ENCODE measurements around the gene TRIM17.

Gene TRIM17

DNA sequence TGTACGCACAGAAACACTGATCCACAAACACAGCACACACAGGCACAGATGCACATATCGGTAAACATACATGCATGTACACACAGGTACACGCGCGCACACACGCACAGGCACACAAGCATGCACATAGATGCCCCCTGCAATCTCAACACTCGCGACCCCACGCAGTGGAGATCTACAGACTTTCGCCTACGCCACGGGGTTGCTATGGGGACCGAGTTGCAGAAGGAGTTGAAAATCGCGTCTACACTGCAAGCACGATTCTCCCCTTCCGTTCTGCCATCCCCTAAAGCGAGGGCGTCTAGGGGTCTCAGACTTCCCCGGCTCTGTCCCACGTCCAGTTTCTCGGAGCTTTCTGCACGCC lies 826 bp downstream of the TRIM17 start:
- no peak for DNase-seq

DNA sequence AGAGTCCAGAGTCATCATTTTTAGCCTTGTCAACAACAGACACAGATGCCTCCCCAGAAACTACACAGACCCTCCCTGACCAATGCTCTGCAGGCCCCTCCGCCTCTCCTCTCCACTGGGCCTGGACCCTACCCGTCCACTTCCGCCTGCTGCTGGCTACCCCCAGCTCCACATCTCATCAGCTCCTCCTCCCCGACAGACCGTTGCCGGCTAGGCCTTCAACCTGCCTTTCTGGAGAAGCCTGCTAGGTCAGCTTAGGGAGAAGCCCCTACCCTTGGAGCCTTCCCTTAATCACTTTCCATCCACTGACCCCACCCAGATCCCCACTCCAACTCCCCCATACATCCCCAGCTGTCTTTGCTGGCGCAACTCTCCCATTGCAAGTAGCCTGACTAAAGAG lies 1.4 kb downstream of the TRIM17 start:
- DNase-seq, result no peak

DNA sequence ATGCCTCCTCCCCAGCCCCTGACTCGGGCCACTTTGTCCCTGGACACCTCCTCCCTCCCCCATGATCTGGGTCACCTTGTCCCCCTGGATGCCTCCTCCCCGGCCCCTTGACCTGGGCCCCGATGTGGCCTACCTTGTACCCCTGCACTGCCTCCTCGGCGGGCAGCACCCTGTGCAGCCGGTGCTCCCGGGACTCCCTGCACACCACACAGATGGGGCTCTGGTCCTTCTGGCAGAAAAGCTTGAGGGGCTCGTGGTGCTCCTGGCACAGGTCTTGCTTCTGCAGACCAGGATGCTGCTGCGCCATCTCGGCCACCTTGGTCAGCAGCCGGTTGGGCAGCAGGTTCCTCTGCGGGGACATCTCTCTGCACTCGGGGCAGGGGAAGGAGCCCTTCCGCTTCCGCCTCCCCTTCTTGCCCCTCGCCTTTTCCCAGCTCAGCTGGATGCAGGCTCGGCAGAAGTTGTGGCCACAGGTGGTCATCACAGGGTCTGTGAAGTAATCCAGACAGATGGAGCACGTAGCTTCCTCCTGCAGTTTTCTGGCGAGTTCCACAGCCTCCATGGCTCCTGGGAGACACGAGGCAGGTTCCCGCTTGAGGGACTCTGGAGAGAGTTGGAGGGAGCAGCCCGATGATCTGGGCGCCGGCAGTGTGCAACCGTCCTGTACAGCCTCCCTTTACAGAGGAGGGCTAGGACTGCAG lies 2.0 kb downstream of the TRIM17 start:
- no peak for DNase-seq

DNA sequence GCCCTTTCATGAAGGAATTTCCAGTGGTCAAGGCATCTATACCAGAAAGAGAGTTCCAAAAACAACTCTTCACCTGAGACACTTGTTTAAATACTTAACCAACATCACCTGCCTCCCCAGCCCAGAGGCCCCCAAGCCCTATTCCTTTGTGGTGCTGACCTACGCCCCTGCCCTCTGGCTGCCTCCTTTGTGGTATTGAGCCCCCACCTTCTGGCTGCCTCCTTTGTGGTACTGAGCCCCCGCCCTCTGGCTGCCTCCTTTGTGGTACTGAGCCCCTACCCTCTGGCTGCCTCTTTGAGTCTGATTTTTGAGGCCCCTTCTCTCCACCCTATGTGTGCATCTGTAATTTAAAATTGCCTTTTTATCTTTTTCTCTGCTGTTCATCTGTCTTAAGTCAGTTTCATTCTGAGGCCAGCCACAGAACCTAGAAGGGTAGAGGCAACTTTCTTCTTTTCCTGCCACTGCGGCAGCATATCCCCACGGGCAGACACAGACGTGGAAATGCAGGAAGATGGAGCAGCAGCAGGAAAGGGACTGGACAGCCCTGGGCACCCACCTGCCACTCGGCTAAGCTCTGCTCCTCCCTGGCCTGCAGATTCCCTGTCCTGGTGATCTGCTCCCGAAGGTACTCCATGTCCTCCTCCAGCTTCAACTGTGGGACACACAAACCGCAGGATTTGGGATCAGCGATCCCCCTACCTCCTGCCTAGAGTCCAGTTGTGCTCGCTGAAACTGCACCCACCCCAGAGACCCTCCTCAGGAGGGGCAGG lies 3.2 kb downstream of the TRIM17 start:
- no peak for DNase-seq

DNA sequence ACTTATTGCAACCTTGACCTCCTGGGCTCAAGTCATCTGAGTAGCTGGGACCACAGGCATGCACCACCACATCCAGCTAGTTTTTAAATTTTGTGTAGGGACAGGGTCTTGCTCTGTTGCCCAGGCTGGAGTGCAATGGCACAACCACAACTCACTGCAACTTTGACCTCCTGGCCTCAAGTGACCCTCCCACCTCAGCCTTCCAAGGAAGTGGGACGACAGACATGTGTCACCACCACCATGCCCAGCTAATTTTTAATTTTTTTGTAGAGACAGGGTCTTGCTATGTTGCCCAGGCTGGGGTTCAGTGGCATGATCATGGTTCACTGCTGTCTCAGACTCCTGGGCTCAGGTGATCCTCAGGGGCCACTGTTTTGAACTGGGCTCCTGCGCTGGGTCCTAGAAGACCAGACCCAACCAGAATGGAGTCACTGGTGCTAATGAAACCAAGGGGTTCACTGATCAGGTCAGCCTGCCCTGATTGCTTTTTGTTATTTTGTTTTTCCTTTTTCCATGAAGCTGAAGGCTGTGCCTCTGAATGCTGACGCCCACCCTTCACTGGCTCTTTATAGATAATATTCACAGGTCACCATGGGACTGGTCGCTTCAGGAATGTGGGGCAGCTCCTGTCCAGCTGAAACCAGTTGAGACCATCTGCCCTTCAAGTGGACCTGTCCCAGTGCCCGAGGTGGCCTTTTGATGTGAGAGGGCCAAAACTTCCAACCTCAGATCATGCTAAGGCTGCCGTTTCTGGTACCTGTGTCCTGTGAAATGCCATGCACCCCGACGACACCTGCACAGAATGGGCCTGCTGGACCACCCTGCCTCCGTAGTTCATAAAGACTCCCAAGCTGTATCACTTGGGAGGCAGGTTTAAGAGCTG lies 4.9 kb downstream of the TRIM17 start:
- no peak for DNase-seq

DNA sequence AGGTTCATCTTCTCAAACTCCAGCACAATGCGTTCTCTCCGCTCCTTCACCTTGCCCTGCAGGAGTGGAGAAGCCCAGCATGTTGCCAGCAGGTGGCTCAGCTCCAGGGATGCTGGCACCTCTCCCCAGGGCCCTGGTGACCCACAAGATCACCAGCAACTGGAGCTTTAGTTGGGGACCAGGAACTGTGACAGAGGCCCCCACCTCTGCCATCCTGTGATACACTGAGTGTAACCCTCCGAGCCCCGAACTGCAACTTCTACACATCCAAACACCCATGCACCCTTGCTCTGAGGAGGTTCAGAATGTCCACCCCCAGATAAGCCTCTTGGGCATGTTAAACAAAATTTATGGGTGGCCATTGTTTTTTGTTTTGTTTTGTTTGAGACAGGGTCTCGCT lies 5.5 kb downstream of the TRIM17 start:
- no peak for DNase-seq

DNA sequence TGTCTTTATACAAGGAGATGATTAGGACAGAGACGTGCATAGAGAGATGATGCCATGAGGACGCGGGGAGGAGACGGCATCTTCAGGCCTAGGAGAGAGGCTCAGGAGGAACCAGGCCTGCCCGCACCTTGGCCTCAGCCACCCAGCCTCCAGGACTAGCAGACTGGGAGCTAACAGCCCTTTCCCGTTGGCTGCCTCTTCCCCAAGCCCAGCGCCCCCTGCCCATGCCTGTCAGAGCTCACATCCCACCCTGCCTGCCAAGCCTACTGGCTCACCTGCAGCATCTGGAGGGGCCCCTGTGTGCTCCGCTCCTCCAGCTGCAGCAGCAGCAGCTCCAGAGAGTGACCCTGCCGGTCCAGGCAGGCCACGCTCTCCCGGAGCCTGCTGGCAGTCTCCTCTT lies 6.0 kb downstream of the TRIM17 start:
- DNase-seq, result no peak

DNA sequence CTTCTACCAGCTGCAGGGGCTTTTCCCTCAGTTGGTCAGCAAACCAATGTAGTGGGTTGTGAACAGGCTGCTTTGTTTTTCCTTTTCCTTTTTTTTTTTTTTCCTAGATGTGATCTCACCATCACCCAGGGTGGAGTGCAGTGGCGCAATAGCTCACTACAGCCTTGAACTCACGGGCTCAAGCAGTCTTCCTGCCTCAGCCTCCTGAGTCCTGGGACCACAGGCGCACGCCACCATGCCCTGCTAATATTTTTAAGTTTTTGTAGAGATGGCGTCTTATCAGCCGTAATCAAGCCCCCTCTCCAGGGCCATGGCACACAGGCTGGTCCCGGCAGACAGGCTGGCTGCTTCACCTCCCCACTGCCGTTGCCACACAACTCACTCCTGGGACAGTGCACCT lies 6.6 kb downstream of the TRIM17 start:
- no peak for DNase-seq

DNA sequence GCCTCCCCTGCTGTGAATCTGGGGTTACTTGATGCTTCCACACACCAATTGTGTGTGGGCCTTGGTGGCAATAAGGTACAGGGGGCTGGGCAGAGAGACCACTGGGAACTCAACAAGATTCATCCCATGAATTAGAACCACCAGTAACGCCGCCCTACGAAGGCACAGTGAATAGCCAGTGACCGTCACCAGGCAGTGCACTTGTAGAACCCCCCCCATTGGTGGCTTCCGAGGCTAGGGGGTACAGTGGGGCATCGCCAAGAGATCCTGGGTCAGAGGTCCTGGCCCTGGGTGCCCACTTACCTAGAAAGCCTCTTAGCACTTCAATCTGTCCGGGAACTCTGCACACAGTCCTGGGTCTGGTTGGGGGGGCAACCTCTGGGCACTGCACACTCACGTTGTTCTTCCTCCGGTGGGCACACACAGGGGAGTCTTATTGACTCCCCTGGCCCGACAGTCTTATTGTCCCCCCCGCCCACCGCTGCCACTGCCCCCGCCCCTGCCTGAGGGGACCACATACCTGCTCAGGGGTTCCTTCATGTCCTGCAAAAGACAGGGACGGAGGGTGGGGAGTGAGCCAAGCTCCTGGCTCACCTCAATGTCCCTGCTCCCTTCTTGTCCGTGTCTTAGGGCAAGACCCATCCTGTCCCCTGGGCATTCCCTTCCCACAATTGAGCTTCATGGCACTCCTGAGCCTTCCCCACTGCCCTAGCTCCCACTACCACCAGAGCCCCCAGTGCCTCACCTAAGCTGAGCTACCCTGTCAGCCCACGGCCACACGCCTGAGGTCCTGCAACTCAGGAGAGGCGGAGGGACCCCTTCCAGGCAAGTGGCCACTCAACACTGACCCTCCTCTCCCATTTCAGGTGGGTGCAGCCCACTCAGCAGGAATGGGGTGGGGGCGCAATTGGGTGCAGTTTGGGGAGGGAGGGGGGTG lies 7.5 kb downstream of the TRIM17 start:
- DNase-seq, result no peak

DNA sequence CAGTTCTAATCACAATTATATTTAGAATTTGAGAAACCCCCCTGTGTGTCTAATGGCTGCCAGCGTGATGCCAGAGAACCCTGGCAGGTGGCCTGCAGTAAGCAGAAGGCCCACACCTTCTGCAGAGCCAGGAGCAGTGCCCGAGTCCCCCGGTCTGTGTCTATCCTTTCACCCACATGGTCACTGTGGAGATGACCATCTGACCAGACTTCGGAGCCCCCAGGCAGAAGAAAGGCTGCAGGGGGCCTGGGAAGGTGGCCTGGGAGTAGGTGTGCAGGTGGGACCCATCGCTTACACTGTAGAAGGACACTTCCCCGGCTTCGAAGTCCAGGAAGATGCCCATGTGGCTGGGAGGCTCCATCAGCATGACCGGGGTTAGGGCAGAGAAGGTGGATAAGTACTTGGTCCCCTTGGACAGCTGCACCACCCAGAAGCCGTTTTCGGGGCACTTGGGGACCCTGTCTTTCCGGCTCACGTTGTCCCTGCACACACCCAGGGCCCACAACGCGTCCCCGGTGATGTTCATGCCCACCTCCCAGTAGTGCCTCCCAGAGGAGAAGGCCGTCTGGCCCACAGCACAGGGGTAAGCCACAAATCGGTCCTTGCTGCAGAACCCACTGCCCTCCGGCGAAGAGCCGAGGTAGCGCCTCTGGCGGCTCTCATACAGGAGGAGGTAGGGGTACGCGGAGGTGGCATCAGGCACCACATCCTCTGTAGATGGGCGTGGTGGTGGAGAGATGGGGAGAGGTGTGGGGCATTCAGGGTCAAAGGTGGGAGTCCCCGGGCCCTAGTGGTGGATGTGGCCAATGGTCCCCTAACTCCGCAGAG lies 8.4 kb downstream of the TRIM17 start:
- no peak for DNase-seq

DNA sequence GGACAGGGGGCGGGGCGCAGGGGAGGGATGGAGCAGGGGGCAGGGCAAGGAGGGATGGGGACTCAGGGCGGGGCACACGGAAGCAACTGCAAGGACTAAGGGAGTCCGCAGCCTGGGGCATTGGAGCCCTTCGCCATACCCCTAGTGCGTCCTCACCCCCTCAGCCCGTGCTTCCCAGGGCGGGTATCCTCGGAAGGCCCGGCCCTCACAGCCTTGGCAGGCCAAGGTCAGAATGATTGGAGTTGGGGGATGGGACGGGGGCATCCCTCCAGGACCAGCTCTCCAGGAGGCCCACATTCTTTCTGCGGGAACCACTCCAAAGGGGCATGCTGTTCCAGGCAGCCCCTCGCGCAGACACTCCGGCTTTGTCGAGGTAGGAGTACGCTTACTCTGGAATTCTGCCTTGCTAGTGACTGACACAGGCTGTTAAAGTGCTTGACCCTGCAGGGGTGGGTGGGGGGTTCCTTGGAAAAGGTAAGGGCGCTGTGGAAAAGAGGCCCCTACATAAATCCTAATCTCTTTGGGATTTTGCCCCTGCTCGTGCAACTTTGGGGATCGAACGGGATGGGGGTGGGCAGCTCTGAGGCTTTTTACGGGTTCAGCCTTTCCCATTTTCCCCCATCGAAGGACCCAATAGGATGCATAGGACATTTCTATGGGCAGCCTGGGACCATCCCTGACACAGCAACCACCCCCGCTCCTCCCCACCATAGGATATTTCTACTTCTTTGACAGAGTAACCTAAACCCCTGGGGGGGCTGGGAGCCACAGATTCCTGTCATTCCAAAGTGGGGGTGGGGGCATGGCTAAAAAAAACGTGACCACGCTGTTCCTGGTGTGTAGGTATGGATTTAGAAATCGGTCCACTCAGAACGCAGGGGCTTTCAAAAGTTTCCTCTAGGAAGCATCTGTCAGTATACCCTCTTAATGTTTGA lies 9.3 kb downstream of the TRIM17 start:
- no peak for DNase-seq

DNA sequence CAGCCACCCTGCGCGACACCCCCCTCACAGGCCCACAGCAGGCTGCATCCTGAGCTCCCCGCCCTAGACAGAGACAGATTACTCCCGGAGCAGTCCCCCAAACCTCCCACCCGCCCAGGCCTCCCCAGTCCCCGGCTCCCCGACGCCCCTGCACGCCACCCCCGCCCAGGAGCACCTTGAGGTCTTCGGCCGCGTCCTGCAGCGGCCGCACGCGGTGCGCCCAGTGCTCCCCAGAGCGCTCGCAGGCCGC lies 10.8 kb downstream of the TRIM17 start:
- no peak for DNase-seq

DNA sequence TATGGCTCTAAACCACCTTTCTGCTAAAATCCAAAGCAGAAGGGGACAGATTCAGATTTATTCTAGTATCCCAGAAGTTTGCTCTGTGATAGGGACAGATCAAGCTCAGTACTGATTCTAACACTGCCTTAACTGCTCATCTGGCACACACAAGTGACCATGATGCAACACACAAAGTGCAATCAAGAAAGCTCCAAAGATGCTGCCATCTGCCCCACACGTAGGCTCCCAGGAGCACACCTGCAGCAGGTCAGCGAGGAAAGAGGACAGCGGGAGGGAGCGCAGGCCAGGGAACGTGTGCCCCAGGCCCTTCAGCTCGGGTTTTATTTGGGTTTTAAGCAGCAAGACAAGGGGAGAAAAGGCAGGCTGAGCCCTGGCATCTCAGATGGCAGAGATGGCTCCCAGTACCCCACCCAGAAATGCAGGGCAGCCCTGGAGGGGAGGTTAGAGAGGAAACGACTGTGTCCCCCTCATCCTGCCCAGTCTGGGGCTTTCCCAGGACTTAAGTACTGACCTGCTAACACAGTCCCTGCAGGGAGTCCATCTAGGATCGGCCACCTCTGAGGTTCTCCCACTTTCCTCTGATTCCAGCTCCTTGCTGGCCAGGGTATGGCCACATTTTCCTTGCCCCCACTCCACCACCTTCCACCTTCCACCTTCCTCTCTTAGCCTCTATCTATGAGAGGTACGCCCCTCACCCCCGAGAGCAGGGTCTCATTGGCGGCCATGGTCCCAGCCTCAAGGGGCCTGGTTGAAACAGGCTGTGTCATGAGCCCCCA lies 11.3 kb downstream of the TRIM17 start:
- no peak for DNase-seq

DNA sequence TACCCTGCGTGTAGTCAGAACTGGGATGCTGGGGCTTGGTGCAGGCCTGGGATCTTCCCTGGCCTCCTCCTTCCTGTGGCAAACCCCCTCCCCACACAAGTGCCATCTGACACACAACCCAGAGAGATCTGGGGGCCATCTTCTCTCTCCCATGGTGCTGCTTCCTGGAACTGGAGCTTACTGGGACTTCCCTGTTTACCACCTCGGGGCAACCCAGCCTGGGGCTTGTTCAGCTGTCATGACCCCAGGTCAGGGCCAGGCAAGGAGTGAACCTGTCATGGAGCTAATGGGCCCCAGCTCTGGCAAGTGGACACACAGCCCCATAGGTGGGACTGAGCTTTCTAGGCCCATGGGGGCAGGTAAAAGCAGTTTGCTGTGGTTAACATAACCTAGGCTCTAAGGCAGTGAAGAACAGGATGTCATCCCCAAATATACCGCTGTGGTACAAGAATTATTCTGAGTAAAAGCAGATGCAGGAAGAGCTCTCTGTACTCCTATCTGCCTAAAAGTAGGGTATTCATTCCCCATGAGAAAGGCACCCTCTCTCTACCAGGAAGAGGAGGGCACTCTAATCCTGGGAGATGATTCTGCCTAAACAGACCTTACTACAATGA lies 12.4 kb downstream of the TRIM17 start:
- no peak for DNase-seq

DNA sequence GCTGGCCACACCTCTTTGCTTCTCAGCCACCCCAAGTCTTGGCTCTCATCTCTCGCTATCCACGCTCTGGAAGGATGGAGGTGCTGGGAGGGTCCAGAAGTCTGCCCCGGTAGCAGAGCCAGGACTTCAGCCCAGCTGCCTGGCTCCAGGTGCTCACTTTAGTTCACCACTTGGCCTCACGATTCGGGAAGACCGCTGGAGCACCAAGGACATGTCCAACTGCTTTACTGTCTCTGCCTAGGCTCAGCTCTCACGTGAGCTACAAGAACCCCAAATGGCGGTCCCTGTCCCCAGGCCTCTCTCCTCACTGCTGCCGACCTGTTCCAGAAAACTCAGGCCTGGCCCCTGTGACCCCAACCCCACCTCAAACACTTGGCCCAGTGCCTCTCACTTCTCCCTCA lies 13.4 kb downstream of the TRIM17 start:
- DNase-seq, result no peak

DNA sequence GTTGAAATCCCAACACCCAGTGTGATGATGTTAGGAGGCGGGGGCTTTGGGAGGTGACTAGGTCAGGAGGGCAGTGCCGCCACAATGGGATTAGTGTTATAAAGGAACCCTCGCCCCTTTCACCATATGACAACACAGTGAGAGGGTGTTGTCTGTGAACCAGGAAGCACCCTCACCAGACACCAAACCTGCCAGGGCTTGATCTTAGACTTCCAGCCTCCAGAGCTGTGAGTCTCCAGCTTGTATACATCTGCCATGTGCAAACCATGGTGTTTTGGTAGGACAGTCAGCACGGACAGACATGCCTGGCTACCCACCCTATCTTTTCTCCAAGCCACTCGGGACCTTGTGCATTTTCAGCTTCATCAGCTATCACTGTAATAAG lies 14.0 kb downstream of the TRIM17 start:
- no peak for DNase-seq

DNA sequence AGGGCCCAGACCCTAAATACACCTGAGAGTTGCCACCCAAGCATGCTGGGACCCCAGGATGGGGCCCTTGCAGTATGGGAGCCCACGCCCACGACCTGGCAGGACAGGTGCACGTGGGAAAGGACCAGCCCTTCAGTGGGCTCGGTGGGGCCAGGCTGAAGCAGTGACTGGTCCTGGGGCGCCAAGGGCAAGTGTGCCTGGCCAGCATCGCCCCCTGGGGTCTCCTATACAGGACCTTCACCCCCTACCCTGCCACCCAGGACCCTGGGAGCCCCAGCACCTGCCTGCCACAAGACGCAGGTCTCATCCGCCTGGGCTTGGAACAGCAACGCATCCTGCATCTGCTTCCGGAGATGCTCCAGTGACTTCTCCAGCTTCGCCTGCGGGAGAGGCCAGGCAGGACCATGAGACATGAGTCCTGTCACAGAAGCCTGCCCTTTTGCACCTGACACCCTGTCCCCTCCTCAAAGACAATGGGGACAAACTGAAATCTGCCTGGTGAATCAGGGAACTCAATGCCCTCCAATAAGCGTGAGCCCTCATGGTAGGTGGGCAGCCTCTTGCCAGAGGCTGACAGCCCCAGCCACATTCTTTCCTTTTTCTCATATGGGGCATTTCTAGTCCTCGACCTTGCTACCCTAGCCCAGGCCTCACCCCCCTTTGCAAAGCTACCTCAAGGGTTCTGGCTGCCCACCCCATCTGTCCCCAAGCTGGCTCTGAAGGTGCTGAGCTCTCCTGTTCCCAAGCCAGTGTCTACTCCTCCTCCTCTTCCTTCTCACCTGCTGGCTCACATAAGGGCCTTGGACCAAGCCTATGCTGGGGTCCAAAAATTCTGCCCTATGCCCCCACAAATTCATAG lies 14.7 kb downstream of the TRIM17 start:
- no peak for DNase-seq

DNA sequence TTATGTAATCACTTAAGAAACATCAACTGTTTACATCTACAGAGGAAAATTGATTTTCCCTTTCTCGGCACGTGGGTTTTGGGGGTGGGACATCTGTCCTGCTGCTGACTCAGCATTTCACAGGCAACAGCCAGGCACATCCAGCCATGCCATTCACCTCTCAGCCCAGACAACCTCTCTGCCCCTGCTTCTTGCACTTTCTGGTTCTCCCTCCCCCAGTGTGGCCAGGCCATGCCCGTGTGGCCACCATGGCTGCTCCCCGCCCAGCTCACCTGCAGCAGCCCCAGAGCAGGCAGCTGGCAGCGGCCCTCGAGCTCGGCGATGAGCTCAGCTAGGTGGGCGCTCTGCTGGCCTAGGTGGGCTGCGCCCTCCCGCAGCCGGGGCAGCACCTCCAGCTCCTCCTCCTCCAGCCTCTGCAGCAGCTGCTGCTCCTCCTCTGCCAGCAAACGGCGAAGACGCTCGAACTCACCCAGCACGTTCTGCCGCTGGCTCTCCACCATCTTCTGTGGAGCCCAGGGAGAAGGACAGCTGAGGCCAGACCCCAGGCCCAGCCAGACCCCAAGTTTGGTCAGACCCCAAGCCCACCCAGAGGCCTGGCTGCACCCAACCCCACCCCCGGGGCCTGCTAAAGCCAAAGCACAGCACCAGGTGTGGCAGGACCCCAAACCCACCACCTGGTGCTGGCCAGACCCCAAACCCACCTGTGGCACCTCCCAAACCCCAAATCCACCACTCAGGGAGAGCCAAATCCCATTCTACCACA lies 15.8 kb downstream of the TRIM17 start:
- no peak for DNase-seq

Measured in NCI-H1105 (cell line).